Endothelial cell of umbilical vein (primary cell): Measurements from ENCODE around the gene SEMA4G. TPM values are rescaled to one million over a fixed set of nuclear protein-coding genes. Genes with fewer than 3 reads are reported as not detected.
A peak's percentile ranks its signal among the peaks of the same experiment; 100 is the strongest.

Source experiments
- BruUV-seq: library from RNA; stranded (reverse); fragments of 400-500 nt; replicated peaks from 2 replicates; lab custom pipeline; 2021; lab: Mats Ljungman, UMichigan
- CTCF ChIA-PET: fragments of 300-600, 350-600 bp; sonication (Branson Sonifier 250); formaldehyde crosslinking; loops from one replicate; lab custom pipeline; 2021; ENCODE audit warnings: antibody characterized with exemption, inconsistent platforms; lab: Charles Lee
- POLR2A ChIA-PET: fragments of 300-600, 350-600 bp; sonication (Branson Sonifier 250); formaldehyde crosslinking; loops from one replicate; lab custom pipeline; 2021; ENCODE audit warnings: antibody characterized with exemption, inconsistent platforms; lab: Charles Lee
- DNase-seq: peaks from one replicate; pipeline ENCODE4 v3.0.0-alpha.2; 2011; ENCODE audit warnings: low read depth, low spot score
- FAIRE-seq: peaks from 2 replicates; lab custom pipeline; 2011; peaks lifted over from hg19 to GRCh38; lab: Jason Lieb, UNC
- H2AFZ ChIP-seq: 2 replicates; pipeline ENCODE4 v1.6.0; 2012; ENCODE audit warnings: low read depth, low read length, control low read depth, inconsistent platforms
- H3K27ac ChIP-seq: 2 replicates; pipeline ENCODE4 v1.5.1; 2011; ENCODE audit warnings: low read depth, mild to moderate bottlenecking, control low read depth, low read length, moderate library complexity; ENCODE audit not compliant: insufficient read depth
- H3K27me3 ChIP-seq, 2 experiments: 2 replicates each; pipeline versions ENCODE4 v1.6.0 to v1.6.1; 2011; ENCODE audit warnings: low read length in 2 of 2, mixed read lengths in 1 of 2; ENCODE audit not compliant: control insufficient read depth in 2 of 2, insufficient read depth in 2 of 2
- H3K36me3 ChIP-seq, 2 experiments: 2 replicates in 1 of 2; 3 replicates in 1 of 2; pipeline ENCODE4 v1.5.1; 2011; ENCODE audit warnings: low read length in 2 of 2, mild to moderate bottlenecking in 1 of 2, moderate library complexity in 1 of 2; ENCODE audit not compliant: control insufficient read depth in 2 of 2, insufficient read depth in 2 of 2; ENCODE audit errors: extremely low read depth in 1 of 2
- H3K4me1 ChIP-seq: 3 replicates; pipeline ENCODE4 v1.5.1; 2011; ENCODE audit warnings: mild to moderate bottlenecking, low read length; ENCODE audit not compliant: control insufficient read depth, insufficient read depth; ENCODE audit errors: extremely low read depth
- H3K4me2 ChIP-seq: 2 replicates; pipeline ENCODE4 v1.6.1; 2011; ENCODE audit warnings: low read length, control low read depth, mixed read lengths; ENCODE audit not compliant: insufficient read depth
- H3K4me3 ChIP-seq, 3 experiments: fragments of 200-600 bp in 1 of 3; sonication (generic), shearing (Covaris generic) in 1 of 3; replicated peaks in 1 of 3; 2 replicates each; pipeline ENCODE4 v1.5.1; 2011 to 2016; ENCODE audit warnings: control low read depth in 3 of 3, low read length in 3 of 3, mild to moderate bottlenecking in 2 of 3, inconsistent platforms in 1 of 3, low read depth in 1 of 3, moderate library complexity in 1 of 3; ENCODE audit not compliant: insufficient read depth in 1 of 3
- H3K79me2 ChIP-seq: 2 replicates; pipeline ENCODE4 v1.6.0; 2012; ENCODE audit warnings: low read length, inconsistent platforms; ENCODE audit not compliant: control insufficient read depth, insufficient read depth
- H3K9ac ChIP-seq: replicated peaks from 2 replicates; pipeline ENCODE3; 2011; ENCODE audit warnings: low read length, control low read depth; ENCODE audit not compliant: insufficient read depth; ENCODE audit errors: extremely low read depth
- H3K9me1 ChIP-seq: replicated peaks from 3 replicates; pipeline ENCODE4 v1.6.0; 2011; ENCODE audit warnings: mild to moderate bottlenecking, low read length; ENCODE audit not compliant: control insufficient read depth, insufficient read depth; ENCODE audit errors: extremely low read depth
- H3K9me3 ChIP-seq: replicated peaks from 2 replicates; pipeline ENCODE4 v1.5.1; 2012; ENCODE audit warnings: low read length, inconsistent platforms; ENCODE audit not compliant: control insufficient read depth, insufficient read depth
- H4K20me1 ChIP-seq: replicated peaks from 2 replicates; pipeline ENCODE3; 2011; ENCODE audit warnings: mild to moderate bottlenecking, low read length; ENCODE audit not compliant: control insufficient read depth, insufficient read depth; ENCODE audit errors: extremely low read depth
- CTCF ChIP-seq, 2 donors: IDR thresholded peaks; 1 replicate in 1 of 2; 2 replicates in 1 of 2; pipeline ENCODE4 v1.5.1; 2011; ENCODE audit warnings: low read length in 2 of 2, mild to moderate bottlenecking in 2 of 2, moderate library complexity in 2 of 2, control low read depth in 1 of 2, inconsistent platforms in 1 of 2, low read depth in 1 of 2; ENCODE audit not compliant: insufficient read depth in 1 of 2; ENCODE audit errors: extremely low read depth in 1 of 2
- EZH2 ChIP-seq: IDR thresholded peaks from 2 replicates; pipeline ENCODE4 v1.6.1; 2012; ENCODE audit warnings: borderline replicate concordance, low read depth, mild to moderate bottlenecking, moderate library complexity, low read length, inconsistent platforms; ENCODE audit not compliant: severe bottlenecking
- FOS ChIP-seq: IDR thresholded peaks from 2 replicates; pipeline ENCODE4 v1.6.1; 2011; ENCODE audit warnings: mild to moderate bottlenecking, low read length, moderate library complexity, borderline replicate concordance; ENCODE audit not compliant: insufficient read depth
- GATA2 ChIP-seq: IDR thresholded peaks from 2 replicates; pipeline ENCODE4 v1.7.0; 2011; ENCODE audit warnings: low read depth, mild to moderate bottlenecking, moderate library complexity, mixed read lengths, low read length; ENCODE audit not compliant: insufficient read length, insufficient read depth
- JUN ChIP-seq: IDR thresholded peaks from 2 replicates; pipeline ENCODE4 v1.6.1; 2011; ENCODE audit warnings: borderline replicate concordance, low read depth; ENCODE audit not compliant: insufficient read length, insufficient read depth
- MYC ChIP-seq: IDR thresholded peaks from one replicate; pipeline ENCODE4 v1.6.1; 2011; ENCODE audit warnings: mild to moderate bottlenecking, low read depth, low read length
- POLR2A ChIP-seq: IDR thresholded peaks from 2 replicates; pipeline ENCODE4 v1.6.1; 2012; ENCODE audit warnings: low read depth, mild to moderate bottlenecking, control low read depth, low read length
- POLR2AphosphoS5 ChIP-seq: IDR thresholded peaks from 2 replicates; pipeline ENCODE4 v1.6.1; 2012; ENCODE audit warnings: low read depth, mild to moderate bottlenecking, control low read depth, low read length, moderate library complexity; ENCODE audit not compliant: insufficient read depth
- dilution Hi-C: fragments of 300-500 bp; cut with MboI; formaldehyde crosslinking; loops from one replicate; pipeline ENCODE4 v1.15.0; 2019; ENCODE audit warnings: low sequenced_read_pairs; ENCODE audit not compliant: extremely low pct_ligation_motif_present
- intact Hi-C: fragments of 100-400 bp; cut with micrococcal nuclease; formaldehyde crosslinking; loops from one replicate; pipeline ENCODE4 v1.10.0; 2022
- polyA plus RNA-seq, 4 experiments: library from polyadenylated mRNA; depleted of rRNA in 3 of 4; stranded (reverse) in 3 of 4; unstranded in 1 of 4; fragments of >200 nt; gene quantifications; 2 replicates each; pipeline versions ENCODE4 v1.2.1 to v1.2.3, GENCODE V29; 2011 to 2012; ENCODE audit warnings: missing spikeins in 1 of 4
- total RNA-seq: library from RNA; stranded (reverse); gene quantifications from 2 replicates; pipeline ENCODE4 v1.2.3, GENCODE V29; 2021
- TF ChIP-seq, protein P1 (sequence below): IDR thresholded peaks from 2 replicates; pipeline ENCODE4 v1.6.1; 2011; ENCODE audit not compliant: insufficient read depth, insufficient read length

SEMA4G gene
- total and polyA plus RNA-seq, 2 donors (not counting 3 experiments of a cell fraction or from before 2014, with no cell fraction given) = 6.0 to 10.4 TPM

GRCh38 chr10:101012525-101013364, 43.4 kb downstream of the SEMA4G start:
- H3K9me3 ChIP-seq = no peaks in the 10 kb centered on the region
- no peaks in the 10 kb centered on the region for H3K36me3 ChIP-seq
- peaks cover 13% of the 10 kb centered on the region for H3K4me1 ChIP-seq
- no peaks in the 10 kb centered on the region for H4K20me1 ChIP-seq
- POLR2A ChIA-PET = no interaction called here
- BruUV-seq = no TSS peak
- H3K9ac ChIP-seq = no peak overlapping the region
- H3K9me1 ChIP-seq = no peaks in the 10 kb centered on the region
- CTCF ChIA-PET = interaction anchor here (1.6 to 8.8 kb wide), 3 partner anchors 11 to 17 kb away, joined by 18 to 92 read pairs (median 21); partner anchors contain the start of gene LZTS2
- no peaks in the 10 kb centered on the region for H3K79me2 ChIP-seq
- TF ChIP-seq FOS (peak; percentile 80), MYC (no peak), CTCF (IDR thresholded peaks at IDR 0.05; ENCODE audit: extremely low read depth in 1 of 2, insufficient read depth in 1 of 2, low read depth in 1 of 2, low read length in 2 of 2) (peak; percentile 80 to 96), JUN (no peak), EZH2 (no peak), POLR2AphosphoS5 (no peak), POLR2A (no peak), GATA2 (no peak)
- TF ChIP-seq, protein P1, sequence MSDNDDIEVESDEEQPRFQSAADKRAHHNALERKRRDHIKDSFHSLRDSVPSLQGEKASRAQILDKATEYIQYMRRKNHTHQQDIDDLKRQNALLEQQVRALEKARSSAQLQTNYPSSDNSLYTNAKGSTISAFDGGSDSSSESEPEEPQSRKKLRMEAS = no peak
- peak overlapping the region; percentile 12 for H3K27ac ChIP-seq
- DNase-seq (peak; percentile 95), FAIRE-seq (peak; percentile 98)
- no peak overlapping the region for H3K4me3 ChIP-seq
- dilution Hi-C loops = no loop called here
- H3K4me2 ChIP-seq = peak overlapping the region; percentile 12
- H2AFZ ChIP-seq = peak overlapping the region; percentile 56
- intact Hi-C loops = loop anchor here (1.0 to 10.0 kb wide), 5 partner anchors 14 to 340 kb away; partner anchors contain the start of genes SEMA4G and SLF2
- H3K27me3 ChIP-seq = no peaks in the 10 kb centered on the region
